B cell (primary cell): ENCODE results near the gene UBN1. TPM values are rescaled to one million over a fixed set of nuclear protein-coding genes. Genes with fewer than 3 reads are reported as not detected.

Source experiments
- ATAC-seq: fragments of 200-7000 bp; cut with Tn5 transposase; one replicate; pipeline ENCODE4 v1.10.0; 2021; ENCODE audit warnings: low read depth, mild to moderate bottlenecking, moderate number of reproducible peaks, moderate library complexity
- CTCF ChIA-PET: fragments of 350-600 bp; sonication (Branson Sonifier 250); formaldehyde crosslinking; loops from one replicate; lab custom pipeline; 2021; ENCODE audit warnings: antibody characterized with exemption, inconsistent platforms; lab: Charles Lee
- POLR2A ChIA-PET: fragments of 350-600 bp; sonication (Branson Sonifier 250); formaldehyde crosslinking; loops from one replicate; lab custom pipeline; 2021; ENCODE audit warnings: antibody characterized with exemption; lab: Charles Lee
- DNase-seq: peaks from one replicate; pipeline ENCODE4 v3.0.0; 2013
- H2AFZ ChIP-seq: 2 replicates; pipeline ENCODE4 v1.6.1; 2012; ENCODE audit warnings: mild to moderate bottlenecking, low read depth, low read length; ENCODE audit not compliant: insufficient read depth, poor library complexity, severe bottlenecking
- H3K27ac ChIP-seq, 2 donors: 1 replicate in 1 of 2; 2 replicates in 1 of 2; pipeline ENCODE4 v1.5.1; 2012 to 2013; ENCODE audit warnings: low read length in 2 of 2, mild to moderate bottlenecking in 2 of 2, moderate library complexity in 1 of 2
- H3K27me3 ChIP-seq, 4 experiments: fragments of 200-600 bp in 1 of 4; sonication (generic) in 1 of 4; replicated peaks in 1 of 4; 1 replicate in 2 of 4; 2 replicates in 2 of 4; pipeline versions ENCODE4 v1.6.1 to v1.7.0; 2013 to 2016; ENCODE audit warnings: low read length in 3 of 4, mild to moderate bottlenecking in 2 of 4, mixed read lengths in 1 of 4, moderate library complexity in 1 of 4; ENCODE audit not compliant: insufficient read depth in 4 of 4, control insufficient read depth in 3 of 4; ENCODE audit errors: control extremely low read depth in 1 of 4
- H3K36me3 ChIP-seq, 2 experiments: replicated peaks in 1 of 2; 1 replicate in 1 of 2; 2 replicates in 1 of 2; pipeline versions ENCODE4 v1.6.1 to v1.7.1; 2013; ENCODE audit warnings: low read length in 1 of 2; ENCODE audit not compliant: insufficient read depth in 2 of 2, control insufficient read depth in 1 of 2; ENCODE audit errors: control extremely low read depth in 1 of 2, extremely low read depth in 1 of 2
- H3K4me1 ChIP-seq, 2 donors: fragments of 200-600 bp in 1 of 2; sonication (generic) in 1 of 2; 1 replicate in 1 of 2; 2 replicates in 1 of 2; pipeline versions ENCODE4 v1.5.1 to v1.6.1; 2013 to 2017; ENCODE audit warnings: low read length in 2 of 2; ENCODE audit not compliant: control insufficient read depth in 2 of 2, insufficient read depth in 2 of 2
- H3K4me2 ChIP-seq: replicated peaks from 2 replicates; pipeline ENCODE3; 2012; ENCODE audit warnings: mild to moderate bottlenecking, low read depth, low read length; ENCODE audit not compliant: poor library complexity, severe bottlenecking
- H3K4me3 ChIP-seq, 5 experiments: fragments of 200-600 bp in 1 of 5; sonication (generic) in 1 of 5; 1 replicate in 3 of 5; 2 replicates in 2 of 5; pipeline versions ENCODE4 v1.5.1 to v1.7.0; 2011 to 2016; ENCODE audit warnings: low read length in 4 of 5, mild to moderate bottlenecking in 4 of 5, low read depth in 2 of 5, control low read depth in 1 of 5, moderate library complexity in 1 of 5; ENCODE audit not compliant: insufficient read depth in 1 of 5; ENCODE audit errors: control extremely low read depth in 1 of 5, extremely low read depth in 1 of 5
- H3K79me2 ChIP-seq: fragments of 200-600 bp; sonication (generic); one replicate; pipeline ENCODE4 v1.6.0; 2016; ENCODE audit warnings: low read length; ENCODE audit not compliant: control insufficient read depth, insufficient read depth
- H3K9ac ChIP-seq: fragments of 200-600 bp; sonication (generic); 2 replicates; pipeline ENCODE4 v1.6.1; 2017; ENCODE audit warnings: mild to moderate bottlenecking, low read length, moderate library complexity
- H3K9me3 ChIP-seq, 3 donors: one replicate each; pipeline versions ENCODE4 v1.6.1 to v1.7.1; 2013; ENCODE audit warnings: low read length in 2 of 3; ENCODE audit not compliant: control insufficient read depth in 2 of 3, insufficient read depth in 1 of 3; ENCODE audit errors: control extremely low read depth in 1 of 3
- H4K20me1 ChIP-seq: 2 replicates; pipeline ENCODE4 v1.6.0; 2012; ENCODE audit warnings: mild to moderate bottlenecking, low read length; ENCODE audit not compliant: insufficient read depth, control insufficient read depth, poor library complexity, severe bottlenecking
- H3K27ac Mint-ChIP-seq: one replicate; pipeline ENCODE4 v1.8.0; 2021; ENCODE audit warnings: mixed read lengths
- H3K27me3 Mint-ChIP-seq: one replicate; pipeline ENCODE4 v1.8.0; 2021; ENCODE audit warnings: mixed read lengths
- H3K4me1 Mint-ChIP-seq: one replicate; pipeline ENCODE4 v1.8.0; 2021; ENCODE audit warnings: mixed read lengths
- H3K4me3 Mint-ChIP-seq: one replicate; pipeline ENCODE4 v1.8.0; 2021; ENCODE audit warnings: mixed read lengths
- H3K9me3 Mint-ChIP-seq: one replicate; pipeline ENCODE4 v1.8.0; 2022; ENCODE audit warnings: mixed read lengths; ENCODE audit not compliant: insufficient read depth
- EZH2 ChIP-seq: IDR thresholded peaks from 2 replicates; pipeline ENCODE4 v1.6.1; 2012; ENCODE audit warnings: borderline replicate concordance, low read depth, mild to moderate bottlenecking, moderate library complexity, low read length; ENCODE audit not compliant: insufficient read depth, poor library complexity, severe bottlenecking
- WGBS: methylation state at CpG from one replicate; pipeline ENCODE4 v1.1.5; 2013; ENCODE audit warnings: missing lambda C conversion rate; ENCODE audit not compliant: insufficient coverage; 5-methylcytosine and 5-hydroxymethylcytosine counted together
- intact Hi-C: fragments of 100-400 bp; cut with micrococcal nuclease; formaldehyde crosslinking; loops from one replicate; pipeline ENCODE4 v1.10.0; 2022
- polyA plus RNA-seq: library from polyadenylated mRNA; depleted of rRNA; stranded (reverse); fragments of >200 nt; gene quantifications from 2 replicates; pipeline ENCODE4 v1.2.3, GENCODE V29; 2012
- total RNA-seq, 2 donors: library from RNA; stranded (reverse); fragments of 120-200 nt in 1 of 2; gene quantifications; 1 replicate in 1 of 2; 2 replicates in 1 of 2; pipeline versions ENCODE4 v1.2.3 to v1.2.4, GENCODE V29; 2013 to 2022
- TF ChIP-seq, protein P1 (sequence below): fragments of 200-600 bp; IDR thresholded peaks from one replicate; pipeline ENCODE4 v1.8.0; 2022; ENCODE audit warnings: antibody characterized with exemption, mild to moderate bottlenecking

UBN1 gene
- total and polyA plus RNA-seq, 2 donors (not counting 1 experiment from before 2014, with no cell fraction given) = 16.6 to 38.1 TPM

DNA sequence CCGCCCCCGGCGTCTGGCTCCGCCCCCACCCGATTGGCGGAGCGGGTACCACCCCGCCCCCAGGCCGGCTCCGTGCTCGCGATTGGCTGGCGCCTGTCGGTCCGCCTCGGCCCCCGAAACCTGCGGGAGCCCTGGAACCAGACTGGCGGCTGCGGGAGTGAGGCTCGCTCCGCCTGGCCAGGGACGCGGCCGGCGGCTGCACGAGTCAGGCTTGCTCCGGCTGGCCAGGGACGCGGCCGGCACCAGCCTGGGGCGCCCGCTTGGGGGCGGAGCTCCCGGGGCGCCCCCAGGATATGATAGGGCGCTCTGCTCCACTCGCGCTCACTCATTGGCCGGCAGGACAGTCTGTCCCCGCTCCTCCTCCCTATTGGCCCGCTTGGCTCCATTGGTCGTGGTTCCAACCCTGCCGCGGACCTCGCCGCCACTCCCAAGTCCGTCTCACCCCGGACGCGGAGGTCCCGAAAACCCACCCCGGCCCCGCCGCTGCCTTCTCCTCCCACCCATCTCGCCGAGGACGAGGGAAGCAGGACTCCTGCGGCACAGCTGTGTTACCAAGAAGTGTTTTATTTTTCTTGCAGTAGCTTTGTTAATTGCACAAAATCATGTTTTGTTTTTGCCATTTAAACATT lies 44.5 kb upstream of the UBN1 start:
- H3K27ac ChIP-seq = peak overlapping the region; percentile 47 to 77
- CTCF ChIA-PET = interaction anchor here (0.6 to 1.7 kb wide), 5 partner anchors 9 to 101 kb away, joined by 3 read pairs; no protein-coding TSS in a partner anchor
- Mint-ChIP-seq H3K9me3 (no peaks in the 10 kb centered on the region), H3K27me3 (no peaks in the 10 kb centered on the region), H3K27ac (peak overlapping the region; percentile 84), H3K4me3 (peak overlapping the region; percentile 88), H3K4me1 (peaks cover 21% of the 10 kb centered on the region)
- intact Hi-C loops = loop anchor here (1.0 to 5.0 kb wide), 6 partner anchors 35 to 270 kb away; partner anchors contain the start of genes ALG1, ANKS3, DNAAF8 and GLYR1
- DNase-seq = peak; percentile 95
- H2AFZ ChIP-seq = peak overlapping the region; percentile 84
- no peaks in the 10 kb centered on the region for H3K79me2 ChIP-seq
- H3K9ac ChIP-seq = peak overlapping the region; percentile 84
- H3K4me2 ChIP-seq = peak overlapping the region; percentile 93
- TF ChIP-seq EZH2 = no peak
- peaks cover 26 to 27% of the 10 kb centered on the region in 2 donors for H3K4me1 ChIP-seq
- peaks cover 0 to 12% of the 10 kb centered on the region in 2 experiments for H3K36me3 ChIP-seq
- H3K4me3 ChIP-seq = peak overlapping the region; percentile 13 to 88 (median 75)
- WGBS = 0% methylated on average over 51 of the region's 59 CpGs
- H3K9me3 ChIP-seq = no peaks in the 10 kb centered on the region
- H4K20me1 ChIP-seq = no peaks in the 10 kb centered on the region
- POLR2A ChIA-PET = interaction anchor here (1.5 to 2.6 kb wide), 3 partner anchors 34 to 68 kb away, joined by 6 to 20 read pairs (median 7); partner anchors contain the start of genes ANKS3 and DNAAF8
- peak; percentile 86 for ATAC-seq
- no peaks in the 10 kb centered on the region for H3K27me3 ChIP-seq

DNA sequence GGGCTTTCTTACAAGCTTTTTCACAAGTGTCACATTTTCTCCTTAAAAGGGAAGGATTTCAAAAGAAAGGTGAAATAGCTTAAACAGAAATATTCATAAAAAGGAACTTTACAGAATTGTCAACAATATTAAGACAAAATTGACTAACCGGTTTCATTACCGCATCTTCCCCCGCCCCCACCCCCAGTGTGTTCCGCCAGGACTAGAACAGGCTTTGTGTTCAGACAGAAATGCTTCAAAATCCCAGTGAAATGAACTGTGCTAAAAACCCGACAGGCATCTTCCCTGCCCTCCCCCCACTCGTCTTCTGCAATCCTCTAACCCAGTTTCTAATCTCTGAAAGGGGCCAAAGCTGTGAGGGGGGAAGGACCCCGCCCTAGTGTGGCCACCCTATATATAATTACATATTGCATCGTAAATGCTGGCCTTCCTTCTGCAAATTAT lies 43.9 kb upstream of the UBN1 start:
- H3K9me3 Mint-ChIP-seq = no peaks in the 10 kb centered on the region
- intact Hi-C loops = loop anchor here (2.0 to 5.0 kb wide), 2 partner anchors 229 to 269 kb away; partner anchors contain the start of genes ALG1 and NAGPA
- ChIA-PET CTCF (interaction anchor here (1.2 to 1.7 kb wide), 2 partner anchors 8 to 69 kb away, joined by 3 read pairs; no protein-coding TSS in a partner anchor), POLR2A (interaction anchor here (1.5 to 2.6 kb wide), 3 partner anchors 35 to 69 kb away, joined by 6 to 20 read pairs (median 7); partner anchors contain the start of genes ANKS3 and DNAAF8)
- Histone ChIP-seq H3K9ac (peak overlapping the region; percentile 84), H3K4me1 (peaks cover 26 to 27% of the 10 kb centered on the region in 2 donors), H3K4me3 (peak overlapping the region in 2 of 5 experiments; percentile 13 to 88), H3K9me3 (no peaks in the 10 kb centered on the region), H3K27me3 (no peaks in the 10 kb centered on the region), H4K20me1 (no peaks in the 10 kb centered on the region), H3K79me2 (no peaks in the 10 kb centered on the region), H2AFZ (peak overlapping the region; percentile 84), H3K27ac (no peak overlapping the region), H3K4me2 (peak overlapping the region; percentile 93), H3K36me3 (peaks cover 0 to 15% of the 10 kb centered on the region in 2 experiments)
- H3K4me3 Mint-ChIP-seq = peak overlapping the region; percentile 88
- ATAC-seq = no peak
- DNase-seq = no peak
- H3K27me3 Mint-ChIP-seq = no peaks in the 10 kb centered on the region
- peaks cover 21% of the 10 kb centered on the region for H3K4me1 Mint-ChIP-seq
- H3K27ac Mint-ChIP-seq = no peak overlapping the region
- TF ChIP-seq EZH2 = no peak
- TF ChIP-seq, protein P1, sequence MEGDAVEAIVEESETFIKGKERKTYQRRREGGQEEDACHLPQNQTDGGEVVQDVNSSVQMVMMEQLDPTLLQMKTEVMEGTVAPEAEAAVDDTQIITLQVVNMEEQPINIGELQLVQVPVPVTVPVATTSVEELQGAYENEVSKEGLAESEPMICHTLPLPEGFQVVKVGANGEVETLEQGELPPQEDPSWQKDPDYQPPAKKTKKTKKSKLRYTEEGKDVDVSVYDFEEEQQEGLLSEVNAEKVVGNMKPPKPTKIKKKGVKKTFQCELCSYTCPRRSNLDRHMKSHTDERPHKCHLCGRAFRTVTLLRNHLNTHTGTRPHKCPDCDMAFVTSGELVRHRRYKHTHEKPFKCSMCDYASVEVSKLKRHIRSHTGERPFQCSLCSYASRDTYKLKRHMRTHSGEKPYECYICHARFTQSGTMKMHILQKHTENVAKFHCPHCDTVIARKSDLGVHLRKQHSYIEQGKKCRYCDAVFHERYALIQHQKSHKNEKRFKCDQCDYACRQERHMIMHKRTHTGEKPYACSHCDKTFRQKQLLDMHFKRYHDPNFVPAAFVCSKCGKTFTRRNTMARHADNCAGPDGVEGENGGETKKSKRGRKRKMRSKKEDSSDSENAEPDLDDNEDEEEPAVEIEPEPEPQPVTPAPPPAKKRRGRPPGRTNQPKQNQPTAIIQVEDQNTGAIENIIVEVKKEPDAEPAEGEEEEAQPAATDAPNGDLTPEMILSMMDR = no peak
- 59% methylated on average over 4 of the region's 8 CpGs for WGBS
